C4-2B (cell line): ENCODE results near the gene BOD1L1.

Experiments
- H3K27ac ChIP-seq: fragments of 450-650 bp; 2 replicates; pipeline ENCODE4 v1.5.1; 2017
- ZFX ChIP-seq: fragments of 450-650 bp; IDR thresholded peaks from 2 replicates; pipeline ENCODE4 v1.6.1; 2017
- TF ChIP-seq, protein P1 (sequence below): fragments of 450-650 bp; conservative IDR thresholded peaks from 2 replicates; pipeline ENCODE4 v1.5.1; 2017; ENCODE audit warnings: mild to moderate bottlenecking

The BOD1L1 gene

GRCh38 chr4:13546142-13546940, 81.2 kb downstream of the BOD1L1 start:
- TF ChIP-seq, protein P1, sequence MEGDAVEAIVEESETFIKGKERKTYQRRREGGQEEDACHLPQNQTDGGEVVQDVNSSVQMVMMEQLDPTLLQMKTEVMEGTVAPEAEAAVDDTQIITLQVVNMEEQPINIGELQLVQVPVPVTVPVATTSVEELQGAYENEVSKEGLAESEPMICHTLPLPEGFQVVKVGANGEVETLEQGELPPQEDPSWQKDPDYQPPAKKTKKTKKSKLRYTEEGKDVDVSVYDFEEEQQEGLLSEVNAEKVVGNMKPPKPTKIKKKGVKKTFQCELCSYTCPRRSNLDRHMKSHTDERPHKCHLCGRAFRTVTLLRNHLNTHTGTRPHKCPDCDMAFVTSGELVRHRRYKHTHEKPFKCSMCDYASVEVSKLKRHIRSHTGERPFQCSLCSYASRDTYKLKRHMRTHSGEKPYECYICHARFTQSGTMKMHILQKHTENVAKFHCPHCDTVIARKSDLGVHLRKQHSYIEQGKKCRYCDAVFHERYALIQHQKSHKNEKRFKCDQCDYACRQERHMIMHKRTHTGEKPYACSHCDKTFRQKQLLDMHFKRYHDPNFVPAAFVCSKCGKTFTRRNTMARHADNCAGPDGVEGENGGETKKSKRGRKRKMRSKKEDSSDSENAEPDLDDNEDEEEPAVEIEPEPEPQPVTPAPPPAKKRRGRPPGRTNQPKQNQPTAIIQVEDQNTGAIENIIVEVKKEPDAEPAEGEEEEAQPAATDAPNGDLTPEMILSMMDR = no peak
- no peak for TF ChIP-seq ZFX
- no peak overlapping the region for H3K27ac ChIP-seq

DNA sequence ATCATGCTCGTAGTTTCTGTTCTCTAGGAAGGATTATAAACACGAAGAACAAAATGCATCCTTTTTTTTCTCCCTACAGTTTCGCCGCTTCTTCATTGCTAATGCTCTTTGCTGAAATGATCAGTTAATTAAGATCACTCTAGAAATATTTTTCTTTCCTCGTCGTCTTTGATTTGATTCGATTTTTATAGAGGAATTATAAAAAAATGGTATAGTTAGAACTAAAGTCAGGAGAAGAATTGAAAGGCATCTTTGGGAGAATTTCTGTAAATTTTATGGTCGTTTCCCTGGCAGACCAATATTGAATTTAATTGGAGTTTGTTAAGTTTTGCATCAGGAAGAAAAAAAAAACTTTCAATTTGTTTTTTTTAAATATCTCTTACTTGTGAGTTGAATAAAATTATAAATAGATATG, 82.1 kb downstream of the BOD1L1 start:
- H3K27ac ChIP-seq = peak overlapping the region; percentile 72; the same call in 1 of the 2 replicates
- TF ChIP-seq, protein P1 = no peak
- TF ChIP-seq ZFX = no peak

DNA sequence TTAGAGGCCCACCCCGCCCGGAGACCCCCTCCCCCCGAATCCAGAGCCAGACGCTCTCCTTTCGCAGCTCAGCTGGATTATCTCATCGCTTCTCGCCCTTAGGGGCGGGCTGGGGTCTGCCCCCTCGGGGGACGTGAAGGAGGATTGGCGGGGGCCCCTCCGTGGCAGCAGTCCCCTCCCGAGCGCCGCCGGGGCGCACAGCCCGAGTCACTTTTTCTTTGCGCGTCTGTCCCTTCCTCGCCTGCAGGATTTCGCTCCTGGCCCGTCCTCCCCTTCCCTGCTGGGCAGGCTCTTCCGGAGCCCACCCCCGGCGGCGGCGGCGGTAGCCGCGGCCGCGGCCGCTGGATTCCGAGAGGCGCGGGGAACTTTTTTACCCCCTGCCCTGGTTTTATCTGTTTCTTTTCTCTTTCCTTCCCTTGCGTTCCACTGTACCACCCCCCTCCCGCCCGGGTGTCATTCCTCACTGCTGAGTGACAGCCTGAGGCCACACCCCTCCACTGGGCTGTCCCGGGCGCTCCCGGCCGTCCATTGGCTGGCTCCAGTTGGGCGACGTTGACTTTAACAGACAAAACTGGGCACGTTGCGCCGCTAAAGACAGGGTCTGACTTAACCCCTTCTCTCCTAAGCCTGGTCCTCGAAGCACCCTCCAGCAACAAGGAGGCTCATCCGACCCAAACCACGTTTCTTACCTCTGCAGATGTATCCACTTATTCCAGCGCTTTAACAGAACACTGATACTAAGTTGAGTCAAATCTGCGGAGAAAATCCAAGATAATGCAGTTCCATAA, 82.7 kb downstream of the BOD1L1 start:
- H3K27ac ChIP-seq = peak overlapping the region; percentile 72
- TF ChIP-seq, protein P1 = no peak
- no peak for TF ChIP-seq ZFX

DNA sequence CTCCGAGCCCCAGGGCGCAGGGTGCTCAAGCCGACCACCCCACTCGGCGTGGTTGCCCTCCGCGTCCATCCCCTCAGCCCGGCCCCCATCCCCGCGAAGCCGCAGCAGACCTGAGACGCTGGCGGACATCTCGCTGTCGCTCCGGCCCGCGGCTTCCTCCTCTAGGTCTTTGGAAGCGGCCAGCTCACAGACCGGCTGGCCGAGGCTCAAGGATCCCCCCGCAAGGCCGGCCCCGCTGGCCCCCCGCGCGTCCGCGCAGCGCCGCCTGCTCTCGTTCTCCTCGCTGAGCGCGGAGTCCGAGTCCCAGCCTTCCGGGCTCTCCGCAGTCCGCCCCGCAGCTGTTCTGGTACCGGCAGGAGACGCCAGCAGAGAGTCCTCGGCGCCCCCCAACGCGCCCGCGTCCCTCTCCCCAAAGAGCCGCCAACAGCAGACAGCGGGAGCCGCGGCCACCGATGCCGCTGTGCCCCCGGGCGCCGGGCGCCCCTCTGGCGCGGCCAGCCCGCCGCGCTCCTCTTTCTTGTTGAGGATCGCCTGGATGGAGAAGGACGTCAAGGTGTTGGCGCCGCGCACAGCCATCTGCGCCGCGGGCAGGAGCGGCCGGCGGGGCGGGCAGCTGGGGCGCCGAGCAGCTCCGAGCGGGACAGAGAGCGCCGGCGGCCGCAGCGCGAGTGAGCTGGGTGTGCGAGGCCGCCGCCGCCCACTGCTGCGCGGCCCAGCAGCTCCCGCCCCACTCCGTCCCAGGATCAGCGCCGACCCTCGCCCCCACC, 83.5 kb downstream of the BOD1L1 start, which contains the start of gene NKX3-2:
Gene NKX3-2 (minus strand): TSS at position 670 of the 767 bp plus-strand sequence. CDS start 94 bp downstream, at position 576.
- TF ChIP-seq ZFX = no peak
- TF ChIP-seq, protein P1 = no peak
- H3K27ac ChIP-seq = peak within 1 kb of the TSS; percentile 72

DNA sequence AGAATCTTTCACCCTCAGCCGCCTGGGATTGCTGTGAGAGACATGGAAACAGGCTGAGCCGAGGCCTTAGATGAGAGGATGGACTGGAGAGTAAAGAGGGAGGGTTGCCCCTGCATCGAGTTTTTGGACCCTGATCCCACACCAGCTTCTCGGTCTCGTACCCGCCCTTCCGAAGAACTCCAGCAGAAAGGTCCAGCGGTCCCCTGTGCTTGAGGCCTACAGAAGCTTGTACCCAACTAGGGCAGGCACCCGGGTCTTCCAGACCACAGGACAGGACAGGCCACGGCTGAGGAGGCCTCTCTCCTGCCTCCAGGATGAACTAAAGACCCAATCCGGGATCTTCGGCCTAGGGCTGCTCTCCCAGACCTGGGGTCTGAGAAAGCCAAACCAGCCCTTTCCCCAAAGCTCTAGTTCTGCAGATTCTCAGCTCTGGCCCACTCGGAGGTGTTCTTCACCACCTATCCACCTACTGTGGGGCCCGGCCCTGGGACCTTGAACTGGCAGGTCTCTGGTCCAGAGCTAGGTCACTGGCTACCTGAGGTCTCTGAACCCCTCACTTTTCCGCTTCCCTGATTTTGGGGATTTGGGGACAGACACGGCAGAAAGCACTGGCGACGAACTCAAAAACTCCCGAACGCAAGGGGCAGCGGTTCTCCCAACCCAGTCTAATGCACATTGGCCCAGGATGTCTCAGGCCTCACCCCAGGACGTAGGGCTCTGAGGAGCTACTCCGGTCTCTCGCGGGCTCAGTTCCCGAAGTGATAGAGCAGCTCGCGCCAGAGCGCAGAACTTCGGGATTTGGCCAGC, 84.3 kb downstream of the BOD1L1 start:
- TF ChIP-seq ZFX = no peak
- TF ChIP-seq, protein P1 = no peak
- H3K27ac ChIP-seq = no peak overlapping the region

DNA sequence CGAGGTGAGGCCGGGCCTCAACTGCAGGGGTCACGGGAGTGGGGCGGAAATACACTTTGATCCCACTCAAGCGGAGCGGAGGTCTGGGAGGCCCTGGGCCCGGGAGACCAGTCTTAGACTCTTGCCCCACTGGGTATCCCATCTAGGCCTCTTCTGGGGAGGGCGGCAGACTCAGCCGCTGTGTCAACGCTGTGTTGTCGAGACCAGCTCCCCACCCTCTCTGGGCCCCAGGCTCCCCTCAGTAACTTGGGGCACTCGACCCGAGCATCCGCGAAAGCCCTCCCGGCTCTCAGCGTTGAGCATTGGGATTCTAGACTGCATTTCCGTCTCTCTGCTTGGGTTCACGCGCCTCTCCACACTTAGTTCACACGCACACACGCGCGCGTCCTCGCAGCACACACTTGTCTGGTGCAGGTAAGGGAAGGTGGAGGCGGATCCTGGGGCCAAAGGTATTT, 84.9 kb downstream of the BOD1L1 start:
- no peak overlapping the region for H3K27ac ChIP-seq
- TF ChIP-seq, protein P1 = no peak
- no peak for TF ChIP-seq ZFX
